Neural cell (in vitro differentiated cells): ENCODE data around the gene OR51A7. TPM values are rescaled to one million over a fixed set of nuclear protein-coding genes. Genes with fewer than 3 reads are reported as not detected.

Source experiments
- H2AFZ ChIP-seq: fragments of 200-600, 300-800 bp; sonication (generic), shearing (Covaris generic); 2 replicates; pipeline ENCODE4 v1.6.0; 2014; ENCODE audit warnings: low read depth, mild to moderate bottlenecking, antibody characterized with exemption, low read length, moderate library complexity
- H3F3A ChIP-seq: fragments of 200-600 bp; shearing (Covaris generic); 2 replicates; pipeline ENCODE4 v1.6.1; 2016; ENCODE audit warnings: mild to moderate bottlenecking, moderate library complexity, mixed read lengths, antibody characterized with exemption, low read length; ENCODE audit not compliant: insufficient read depth, poor library complexity, severe bottlenecking
- H3K27ac ChIP-seq: fragments of 200-600, 300-800 bp; sonication (generic), shearing (Covaris generic); 2 replicates; pipeline ENCODE4 v1.5.1; 2014; ENCODE audit warnings: mild to moderate bottlenecking, low read length, moderate library complexity
- H3K27me3 ChIP-seq: fragments of 300-800, 200-600 bp; sonication (generic), shearing (Covaris generic); 2 replicates; pipeline ENCODE4 v1.6.0; 2014; ENCODE audit warnings: mild to moderate bottlenecking, low read depth, low read length, moderate library complexity; ENCODE audit not compliant: insufficient read depth
- H3K36me3 ChIP-seq: fragments of 300-800, 200-600 bp; sonication (generic), shearing (Covaris generic); 2 replicates; pipeline ENCODE4 v1.5.1; 2014; ENCODE audit warnings: mild to moderate bottlenecking, antibody characterized with exemption, low read length, moderate library complexity; ENCODE audit not compliant: insufficient read depth
- H3K4me2 ChIP-seq: fragments of 300-800, 200-600 bp; sonication (generic), shearing (Covaris generic); 2 replicates; pipeline ENCODE4 v1.6.0; 2014; ENCODE audit warnings: mild to moderate bottlenecking, low read length
- H3K4me3 ChIP-seq: fragments of 300-800, 200-600 bp; sonication (generic), shearing (Covaris generic); 2 replicates; pipeline ENCODE4 v1.5.1; 2014; ENCODE audit warnings: mild to moderate bottlenecking, low read length, moderate library complexity
- H3K79me2 ChIP-seq: fragments of 200-600 bp; shearing (Covaris generic); replicated peaks from 2 replicates; pipeline ENCODE4 v1.6.0; 2014; ENCODE audit warnings: mild to moderate bottlenecking, low read length, moderate library complexity; ENCODE audit not compliant: insufficient read depth
- H3K9ac ChIP-seq: fragments of 300-800, 200-600 bp; sonication (generic), shearing (Covaris generic); 2 replicates; pipeline ENCODE4 v1.6.1; 2016; ENCODE audit warnings: mild to moderate bottlenecking, low read length, mixed read lengths
- H3K9me2 ChIP-seq: fragments of 200-600 bp; shearing (Covaris generic); 2 replicates; pipeline ENCODE4 v1.6.1; 2016; ENCODE audit warnings: mild to moderate bottlenecking, low read length, mixed read lengths; ENCODE audit not compliant: insufficient read depth
- H3K9me3 ChIP-seq: fragments of 200-600, 300-800 bp; sonication (generic), shearing (Covaris generic); 2 replicates; pipeline ENCODE4 v1.6.1; 2016; ENCODE audit warnings: mild to moderate bottlenecking, mixed run types, low read length, moderate library complexity, mixed read lengths
- H4K20me1 ChIP-seq: fragments of 200-600 bp; shearing (Covaris generic); 2 replicates; pipeline ENCODE4 v1.6.1; 2016; ENCODE audit warnings: mild to moderate bottlenecking, mixed run types; ENCODE audit not compliant: insufficient read depth
- CTCF ChIP-seq: fragments of 450-650 bp; IDR thresholded peaks from 2 replicates; pipeline ENCODE4 v1.5.1; 2014; ENCODE audit warnings: antibody characterized with exemption, mild to moderate bottlenecking, moderate library complexity; ENCODE audit not compliant: poor library complexity, severe bottlenecking
- EP300 ChIP-seq: fragments of 450-650 bp; conservative IDR thresholded peaks from 2 replicates; pipeline ENCODE4 v1.6.1; 2014; ENCODE audit warnings: antibody characterized with exemption, mild to moderate bottlenecking, moderate library complexity; ENCODE audit not compliant: poor library complexity, severe bottlenecking
- EZH2 ChIP-seq: fragments of 200-600, 300-800 bp; shearing (Covaris generic), sonication (generic); IDR thresholded peaks from 2 replicates; pipeline ENCODE4 v1.6.1; 2014; ENCODE audit warnings: antibody characterized with exemption, low read length, borderline replicate concordance, mild to moderate bottlenecking; ENCODE audit not compliant: insufficient read depth, poor library complexity, severe bottlenecking
- MXI1 ChIP-seq: fragments of 450-650 bp; conservative IDR thresholded peaks from 2 replicates; pipeline ENCODE4 v1.6.1; 2014; ENCODE audit warnings: antibody characterized with exemption, mild to moderate bottlenecking; ENCODE audit not compliant: poor library complexity, severe bottlenecking
- POLR2AphosphoS5 ChIP-seq: IDR thresholded peaks from 2 replicates; pipeline ENCODE4 v1.6.1; 2012
- RAD21 ChIP-seq: fragments of 450-650 bp; conservative IDR thresholded peaks from 2 replicates; pipeline ENCODE4 v1.6.1; 2014; ENCODE audit warnings: antibody characterized with exemption, mild to moderate bottlenecking, moderate library complexity
- REST ChIP-seq: IDR thresholded peaks from 2 replicates; pipeline ENCODE4 v1.6.1; 2012; ENCODE audit warnings: borderline replicate concordance
- SMC3 ChIP-seq: fragments of 450-650 bp; conservative IDR thresholded peaks from 2 replicates; pipeline ENCODE4 v1.6.1; 2014; ENCODE audit warnings: antibody characterized with exemption, mild to moderate bottlenecking, moderate library complexity; ENCODE audit not compliant: poor library complexity
- TAF1 ChIP-seq: IDR thresholded peaks from 2 replicates; pipeline ENCODE4 v1.6.1; 2012; ENCODE audit warnings: low read depth
- polyA plus RNA-seq: library from polyadenylated mRNA; depleted of rRNA; stranded (reverse); fragments of >200 nt; gene quantifications from 2 replicates; pipeline ENCODE4 v1.2.3, GENCODE V29; 2014

OR51A7 gene
- polyA plus RNA-seq, 1 donor from 2014 or later = not detected

- no peak overlapping the region for H2AFZ ChIP-seq
- no peak overlapping the region for H3K27ac ChIP-seq
- H3K27me3 ChIP-seq = no peaks in the 10 kb centered on the region
- no peak overlapping the region for H3K4me3 ChIP-seq
- H3K9me3 ChIP-seq = no peaks in the 10 kb centered on the region
- no peaks in the 10 kb centered on the region for H3K79me2 ChIP-seq
- no peak overlapping the region for H3K9ac ChIP-seq
- H3K36me3 ChIP-seq = no peaks in the 10 kb centered on the region
- H4K20me1 ChIP-seq = no peaks in the 10 kb centered on the region
- no peak for TF ChIP-seq RAD21
- no peak for TF ChIP-seq POLR2AphosphoS5
- no peak for TF ChIP-seq EP300
- TF ChIP-seq EZH2 = no peak
- TF ChIP-seq REST = no peak
- TF ChIP-seq CTCF = no peak
- no peak for TF ChIP-seq MXI1
- TF ChIP-seq TAF1 = no peak
- no peak for TF ChIP-seq SMC3
- H3K4me2 ChIP-seq = no peak overlapping the region
- no peaks in the 10 kb centered on the region for H3K9me2 ChIP-seq
- no peaks in the 10 kb centered on the region for H3F3A ChIP-seq
Observed at GRCh38 chr11:4863876-4864275, 39.7 kb upstream of the OR51A7 start.

- Histone ChIP-seq H3K36me3 (no peaks in the 10 kb centered on the region), H3K27me3 (no peaks in the 10 kb centered on the region), H3K9me3 (no peaks in the 10 kb centered on the region), H3K79me2 (no peaks in the 10 kb centered on the region), H3K9ac (no peak overlapping the region), H2AFZ (no peak overlapping the region), H3K4me3 (no peak overlapping the region), H3K27ac (no peak overlapping the region), H3F3A (no peaks in the 10 kb centered on the region), H3K4me2 (no peak overlapping the region), H4K20me1 (no peaks in the 10 kb centered on the region), H3K9me2 (no peaks in the 10 kb centered on the region)
- TF ChIP-seq REST = no peak
- TF ChIP-seq MXI1 = no peak
- TF ChIP-seq CTCF = no peak
- peak; percentile 69 for TF ChIP-seq EP300
- no peak for TF ChIP-seq SMC3
- no peak for TF ChIP-seq EZH2
- no peak for TF ChIP-seq TAF1
- peak; percentile 67 for TF ChIP-seq POLR2AphosphoS5
- no peak for TF ChIP-seq RAD21
Observed at GRCh38 chr11:4865855-4866254, 37.7 kb upstream of the OR51A7 start.
